Ishikawa (cell line): Measurements from ENCODE around the gene RACGAP1.

Source experiments
- CEBPB ChIP-seq: IDR thresholded peaks from 2 replicates; pipeline ENCODE4 v1.6.1; 2012
- CREB1 ChIP-seq: IDR thresholded peaks from 2 replicates; pipeline ENCODE4 v1.6.1; 2012; ENCODE audit warnings: low read depth
- EGR1 ChIP-seq: IDR thresholded peaks from 2 replicates; pipeline ENCODE4 v1.6.1; 2012
- EP300 ChIP-seq: IDR thresholded peaks from 2 replicates; pipeline ENCODE4 v1.6.1; 2012; ENCODE audit warnings: borderline replicate concordance
- MAX ChIP-seq: IDR thresholded peaks from 2 replicates; pipeline ENCODE4 v1.6.1; 2012
- RAD21 ChIP-seq: IDR thresholded peaks from 2 replicates; pipeline ENCODE4 v1.6.1; 2012; ENCODE audit warnings: low read depth
- REST ChIP-seq: IDR thresholded peaks from 2 replicates; pipeline ENCODE4 v1.6.1; 2012; ENCODE audit warnings: low read depth, mild to moderate bottlenecking
- TAF1 ChIP-seq: IDR thresholded peaks from 2 replicates; pipeline ENCODE4 v1.6.1; 2012; ENCODE audit warnings: low read depth, mild to moderate bottlenecking
- TF ChIP-seq, protein P1 (sequence below): IDR thresholded peaks from 2 replicates; pipeline ENCODE4 v1.6.1; 2012

DNA sequence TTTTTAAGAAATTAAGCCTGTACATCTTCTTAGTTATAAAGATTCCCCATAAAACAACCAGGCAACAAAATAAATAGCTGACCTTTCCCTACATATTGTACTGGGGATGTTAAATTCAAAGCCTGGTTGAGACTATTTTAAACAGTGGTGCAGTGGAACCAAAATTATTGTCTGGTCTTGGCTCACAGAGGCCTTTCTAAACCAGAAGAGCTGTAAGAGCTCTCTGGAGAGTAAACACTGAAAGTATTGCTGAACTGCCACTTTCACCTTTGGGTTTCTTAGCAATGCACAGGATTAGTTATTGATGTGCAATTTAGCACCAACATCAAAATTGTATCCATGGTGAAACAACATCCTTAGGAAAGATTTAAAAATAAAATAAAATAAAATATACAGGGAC, 20.6 kb downstream of the RACGAP1 start:
- TF ChIP-seq RAD21 (no peak), CEBPB (no peak), MAX (no peak), TAF1 (no peak), EGR1 (no peak), REST (no peak), CREB1 (no peak), EP300 (no peak)
- TF ChIP-seq, protein P1, sequence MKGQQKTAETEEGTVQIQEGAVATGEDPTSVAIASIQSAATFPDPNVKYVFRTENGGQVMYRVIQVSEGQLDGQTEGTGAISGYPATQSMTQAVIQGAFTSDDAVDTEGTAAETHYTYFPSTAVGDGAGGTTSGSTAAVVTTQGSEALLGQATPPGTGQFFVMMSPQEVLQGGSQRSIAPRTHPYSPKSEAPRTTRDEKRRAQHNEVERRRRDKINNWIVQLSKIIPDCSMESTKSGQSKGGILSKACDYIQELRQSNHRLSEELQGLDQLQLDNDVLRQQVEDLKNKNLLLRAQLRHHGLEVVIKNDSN: no peak
